Measurements from ENCODE around the gene CNTFR.

DNA sequence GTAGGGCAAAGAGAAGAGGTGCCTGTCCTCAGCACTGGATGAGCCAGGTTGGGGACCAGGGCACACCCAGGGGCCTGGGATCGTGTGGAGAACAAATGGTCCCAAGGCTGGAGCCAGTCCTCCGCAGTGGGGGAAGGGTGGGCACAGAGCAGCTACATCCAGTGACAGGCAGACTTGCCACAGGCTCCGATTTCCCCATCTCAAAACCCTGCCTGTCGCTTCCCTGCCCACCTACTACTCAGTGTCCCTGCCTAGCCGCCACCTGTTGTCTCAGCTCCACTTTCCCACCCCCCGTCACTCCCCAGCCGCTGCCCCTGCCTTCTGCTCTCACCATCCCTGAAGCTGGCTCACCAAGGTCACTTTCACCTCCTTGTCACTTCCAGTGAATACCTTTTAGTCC lies 52.8 kb downstream of the CNTFR start:
- TF ChIP-seq, protein P1, sequence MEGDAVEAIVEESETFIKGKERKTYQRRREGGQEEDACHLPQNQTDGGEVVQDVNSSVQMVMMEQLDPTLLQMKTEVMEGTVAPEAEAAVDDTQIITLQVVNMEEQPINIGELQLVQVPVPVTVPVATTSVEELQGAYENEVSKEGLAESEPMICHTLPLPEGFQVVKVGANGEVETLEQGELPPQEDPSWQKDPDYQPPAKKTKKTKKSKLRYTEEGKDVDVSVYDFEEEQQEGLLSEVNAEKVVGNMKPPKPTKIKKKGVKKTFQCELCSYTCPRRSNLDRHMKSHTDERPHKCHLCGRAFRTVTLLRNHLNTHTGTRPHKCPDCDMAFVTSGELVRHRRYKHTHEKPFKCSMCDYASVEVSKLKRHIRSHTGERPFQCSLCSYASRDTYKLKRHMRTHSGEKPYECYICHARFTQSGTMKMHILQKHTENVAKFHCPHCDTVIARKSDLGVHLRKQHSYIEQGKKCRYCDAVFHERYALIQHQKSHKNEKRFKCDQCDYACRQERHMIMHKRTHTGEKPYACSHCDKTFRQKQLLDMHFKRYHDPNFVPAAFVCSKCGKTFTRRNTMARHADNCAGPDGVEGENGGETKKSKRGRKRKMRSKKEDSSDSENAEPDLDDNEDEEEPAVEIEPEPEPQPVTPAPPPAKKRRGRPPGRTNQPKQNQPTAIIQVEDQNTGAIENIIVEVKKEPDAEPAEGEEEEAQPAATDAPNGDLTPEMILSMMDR (IDR thresholded peaks at IDR 0.05; ENCODE audit: poor library complexity): no peak
- no peak for TF ChIP-seq EZH2phosphoT487 (IDR thresholded peaks at IDR 0.05; ENCODE audit: low read depth, severe bottlenecking, unreplicated experiment)
- TF ChIP-seq EZH2 (IDR thresholded peaks at IDR 0.05; ENCODE audit: borderline replicate concordance): no peak
